ENCODE results near the gene MAP2K5. TPM values are rescaled to one million over a fixed set of nuclear protein-coding genes. Genes with fewer than 3 reads are reported as not detected.

Gene MAP2K5
- total RNA-seq, 4 donors from 2014 or later, result 10.2 to 13.8 (median 11.9) TPM

DNA sequence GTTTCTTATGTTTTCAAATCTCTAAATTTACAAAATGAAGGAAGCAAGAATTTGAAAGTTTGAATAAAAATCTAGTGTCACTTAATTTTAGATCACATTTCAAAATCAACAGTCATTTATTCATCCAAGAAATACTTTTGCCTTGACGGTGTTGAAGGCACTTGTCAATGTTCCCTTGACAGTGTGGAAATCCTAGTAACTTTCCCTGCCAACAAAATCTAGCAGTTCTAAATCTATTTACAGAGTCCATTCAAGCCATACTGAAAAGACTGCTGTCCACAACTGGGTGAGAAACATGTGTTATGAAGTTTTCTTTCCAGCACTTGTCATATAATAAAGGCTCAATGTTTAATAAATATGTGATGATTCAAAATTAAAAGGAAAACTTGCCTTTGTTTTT, 8.6 kb upstream of the MAP2K5 start:
- Histone ChIP-seq H3K36me3 (peaks cover 0 to 10% (median 0%) of the 10 kb centered on the region in 3 donors), H3K9me3 (no peaks in the 10 kb centered on the region), H3K4me3 (no peak overlapping the region), H3K4me1 (no peaks in the 10 kb centered on the region), H3K27me3 (no peaks in the 10 kb centered on the region), H3K27ac (no peak overlapping the region)
- TF ChIP-seq, protein P1, sequence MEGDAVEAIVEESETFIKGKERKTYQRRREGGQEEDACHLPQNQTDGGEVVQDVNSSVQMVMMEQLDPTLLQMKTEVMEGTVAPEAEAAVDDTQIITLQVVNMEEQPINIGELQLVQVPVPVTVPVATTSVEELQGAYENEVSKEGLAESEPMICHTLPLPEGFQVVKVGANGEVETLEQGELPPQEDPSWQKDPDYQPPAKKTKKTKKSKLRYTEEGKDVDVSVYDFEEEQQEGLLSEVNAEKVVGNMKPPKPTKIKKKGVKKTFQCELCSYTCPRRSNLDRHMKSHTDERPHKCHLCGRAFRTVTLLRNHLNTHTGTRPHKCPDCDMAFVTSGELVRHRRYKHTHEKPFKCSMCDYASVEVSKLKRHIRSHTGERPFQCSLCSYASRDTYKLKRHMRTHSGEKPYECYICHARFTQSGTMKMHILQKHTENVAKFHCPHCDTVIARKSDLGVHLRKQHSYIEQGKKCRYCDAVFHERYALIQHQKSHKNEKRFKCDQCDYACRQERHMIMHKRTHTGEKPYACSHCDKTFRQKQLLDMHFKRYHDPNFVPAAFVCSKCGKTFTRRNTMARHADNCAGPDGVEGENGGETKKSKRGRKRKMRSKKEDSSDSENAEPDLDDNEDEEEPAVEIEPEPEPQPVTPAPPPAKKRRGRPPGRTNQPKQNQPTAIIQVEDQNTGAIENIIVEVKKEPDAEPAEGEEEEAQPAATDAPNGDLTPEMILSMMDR (IDR thresholded peaks at IDR 0.05), result no peak
- TF ChIP-seq EP300 (IDR thresholded peaks at IDR 0.05) (no peak), POLR2A (IDR thresholded peaks at IDR 0.05) (no peak)
- WGBS, 2 donors, result 47 to 53% methylated on average over 1 of the region's 1 CpG
- no peak for DNase-seq (ENCODE audit: low spot score in 2 of 2)

DNA sequence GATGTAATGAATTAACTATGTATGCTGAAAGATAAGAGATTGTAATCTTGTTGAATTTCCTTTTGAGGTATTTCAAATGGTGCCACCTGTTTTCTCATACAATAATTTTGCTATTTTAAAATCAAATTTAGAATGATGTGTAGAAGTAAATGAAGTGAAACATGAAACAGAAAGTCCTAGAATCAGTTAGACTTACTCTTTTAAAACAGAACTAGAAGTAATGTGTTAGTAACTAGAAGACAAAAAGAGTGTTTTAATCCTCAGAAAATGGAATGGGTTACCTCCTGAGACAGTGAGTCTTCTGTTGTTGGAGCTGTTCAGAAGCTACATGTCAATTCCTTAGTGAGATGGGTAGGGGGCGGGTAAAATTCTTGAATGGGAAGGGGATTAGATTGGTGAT, 8.1 kb upstream of the MAP2K5 start:
- Histone ChIP-seq H3K4me1 (no peaks in the 10 kb centered on the region), H3K27me3 (no peaks in the 10 kb centered on the region), H3K27ac (no peak overlapping the region), H3K9me3 (no peaks in the 10 kb centered on the region), H3K36me3 (peaks cover 0 to 6% (median 0%) of the 10 kb centered on the region in 3 donors), H3K4me3 (no peak overlapping the region)
- TF ChIP-seq POLR2A (IDR thresholded peaks at IDR 0.05), result no peak
- WGBS, 2 donors, result 84 to 92% methylated on average over 1 of the region's 1 CpG
- DNase-seq (ENCODE audit: low spot score in 2 of 2), result no peak

DNA sequence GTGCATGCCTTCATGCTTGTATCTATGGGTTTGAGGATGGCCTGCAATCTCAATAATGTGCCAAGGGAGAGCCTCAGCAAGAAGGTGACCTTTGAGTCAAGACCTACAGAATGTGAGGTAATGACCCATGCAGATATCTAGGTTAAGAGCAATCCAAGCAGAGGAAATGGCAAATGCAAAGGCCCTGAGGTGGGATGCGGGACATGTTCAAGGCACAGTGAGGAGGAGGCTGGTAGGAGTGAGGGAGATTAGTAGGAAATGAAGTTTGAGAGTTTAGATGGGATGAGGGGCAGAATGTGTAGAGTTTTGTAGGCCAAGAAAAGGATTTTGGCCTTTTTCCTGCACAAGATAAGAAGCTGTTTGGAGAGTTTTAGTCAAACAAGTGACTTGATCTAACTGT, 4.7 kb upstream of the MAP2K5 start:
- H3K4me1 ChIP-seq, result peaks cover 0 to 7% (median 0%) of the 10 kb centered on the region in 4 donors
- H3K27ac ChIP-seq, result no peak overlapping the region
- 97 to 100% methylated on average over 1 of the region's 1 CpG for WGBS, 2 donors
- no peaks in the 10 kb centered on the region for H3K9me3 ChIP-seq
- no peaks in the 10 kb centered on the region for H3K36me3 ChIP-seq
- TF ChIP-seq EP300 (IDR thresholded peaks at IDR 0.05) (no peak), POLR2A (IDR thresholded peaks at IDR 0.05) (no peak)
- TF ChIP-seq, protein P1 (IDR thresholded peaks at IDR 0.05), result no peak
- no peak overlapping the region for H3K4me3 ChIP-seq
- H3K27me3 ChIP-seq, result no peaks in the 10 kb centered on the region
- no peak for DNase-seq (ENCODE audit: low spot score in 2 of 2)

DNA sequence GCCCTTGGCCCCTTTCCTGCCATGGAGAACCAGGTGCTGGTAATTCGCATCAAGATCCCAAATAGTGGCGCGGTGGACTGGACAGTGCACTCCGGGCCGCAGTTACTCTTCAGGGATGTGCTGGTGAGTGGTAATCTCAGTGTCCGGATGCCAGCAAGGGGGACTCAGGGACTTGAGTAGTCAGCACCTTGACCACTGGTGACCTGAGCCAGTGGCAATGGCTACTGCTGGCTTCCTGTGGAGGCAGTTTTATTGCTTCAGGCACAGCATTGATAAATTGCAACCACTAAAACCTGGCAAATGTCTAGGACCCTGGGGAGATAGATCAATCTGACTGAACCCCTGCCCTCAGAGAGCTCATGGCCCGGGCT, 830 bp downstream of the MAP2K5 start:
- 31 to 41% methylated on average over 7 of the region's 7 CpGs for WGBS, 2 donors
- Histone ChIP-seq H3K36me3 (peaks cover 0 to 17% (median 0%) of the 10 kb centered on the region in 3 donors), H3K4me3 (peak overlapping the region; percentile 60 to 75 (median 72)), H3K27me3 (no peaks in the 10 kb centered on the region), H3K4me1 (peaks cover 0 to 38% (median 15%) of the 10 kb centered on the region in 4 donors), H3K9me3 (no peaks in the 10 kb centered on the region), H3K27ac (peak overlapping the region; percentile 61 to 90 (median 82))
- TF ChIP-seq POLR2A (IDR thresholded peaks at IDR 0.05) (no peak), EP300 (IDR thresholded peaks at IDR 0.05) (no peak)
- TF ChIP-seq, protein P1 (IDR thresholded peaks at IDR 0.05), result no peak
- no peak for DNase-seq (ENCODE audit: low spot score in 2 of 2)

GRCh38 chr15:67544475-67544874, 2.0 kb downstream of the MAP2K5 start:
- Histone ChIP-seq H3K4me1 (peaks cover 0 to 45% (median 17%) of the 10 kb centered on the region in 4 donors), H3K27me3 (no peaks in the 10 kb centered on the region), H3K9me3 (no peaks in the 10 kb centered on the region), H3K36me3 (peaks cover 0 to 17% (median 0%) of the 10 kb centered on the region in 3 donors), H3K27ac (no peak overlapping the region), H3K4me3 (no peak overlapping the region)
- WGBS, 2 donors, result 83 to 96% methylated on average over 3 of the region's 3 CpGs
- no peak for TF ChIP-seq POLR2A (IDR thresholded peaks at IDR 0.05)
- TF ChIP-seq, protein P1 (IDR thresholded peaks at IDR 0.05), result no peak
- no peak for TF ChIP-seq EP300 (IDR thresholded peaks at IDR 0.05)
- DNase-seq (ENCODE audit: low spot score in 2 of 2), result no peak

- H3K27ac ChIP-seq, result no peak overlapping the region
- peaks cover 0 to 42% (median 17%) of the 10 kb centered on the region in 4 donors for H3K4me1 ChIP-seq
- no peaks in the 10 kb centered on the region for H3K27me3 ChIP-seq
- no peak for DNase-seq (ENCODE audit: low spot score in 2 of 2)
- H3K36me3 ChIP-seq, result peaks cover 0 to 23% (median 0%) of the 10 kb centered on the region in 3 donors
- TF ChIP-seq POLR2A (IDR thresholded peaks at IDR 0.05), result no peak
- no peak for TF ChIP-seq EP300 (IDR thresholded peaks at IDR 0.05)
- TF ChIP-seq, protein P1 (IDR thresholded peaks at IDR 0.05), result no peak
- WGBS, 2 donors, result 74 to 87% methylated on average over 3 of the region's 3 CpGs
- no peak overlapping the region for H3K4me3 ChIP-seq
- no peaks in the 10 kb centered on the region for H3K9me3 ChIP-seq
Measured at GRCh38 chr15:67545864-67546263, 3.4 kb downstream of the MAP2K5 start.

All from tibial nerve (tissue), 4 donors.